Measurements from ENCODE around the gene PHF2.

The PHF2 gene

DNA sequence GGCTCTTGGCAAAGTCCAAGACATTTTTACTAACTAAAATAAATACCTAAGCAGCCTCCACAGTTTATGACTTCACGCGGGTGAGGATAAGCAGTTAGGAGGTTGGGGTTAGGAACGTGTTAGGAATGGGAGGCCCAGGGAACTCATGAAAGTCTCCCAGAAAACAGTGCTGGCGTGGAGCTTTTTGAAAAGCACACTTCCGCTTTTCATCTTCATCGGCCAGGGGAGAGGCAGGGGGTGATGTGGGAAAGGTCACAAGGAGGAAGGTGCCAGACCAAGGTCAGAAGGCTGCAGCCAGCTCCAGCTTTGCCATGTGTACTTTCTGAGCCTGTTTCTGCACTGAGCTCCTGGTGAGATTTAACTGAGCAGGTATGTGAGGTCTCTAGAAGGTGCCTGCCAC, 149.0 kb downstream of the PHF2 start:
- H3K4me1 ChIP-seq (ENCODE audit: insufficient read depth, low read length): peaks cover 28% of the 10 kb centered on the region
- no peak overlapping the region for H3K4me3 ChIP-seq (ENCODE audit: low read depth in 1 of 2, low read length in 2 of 2)
- H3K27me3 ChIP-seq (ENCODE audit: control insufficient read depth in 1 of 2, insufficient read depth in 2 of 2, low read length in 2 of 2): no peaks in the 10 kb centered on the region
- peaks cover 18% of the 10 kb centered on the region for H3K9me3 ChIP-seq (ENCODE audit: low read length)
- H3K27ac ChIP-seq (ENCODE audit: low read depth, low read length): peak overlapping the region; percentile 45
- H3K9ac ChIP-seq (ENCODE audit: low read length): no peak overlapping the region
- no peaks in the 10 kb centered on the region for H3K36me3 ChIP-seq (ENCODE audit: insufficient read depth, low read length)

DNA sequence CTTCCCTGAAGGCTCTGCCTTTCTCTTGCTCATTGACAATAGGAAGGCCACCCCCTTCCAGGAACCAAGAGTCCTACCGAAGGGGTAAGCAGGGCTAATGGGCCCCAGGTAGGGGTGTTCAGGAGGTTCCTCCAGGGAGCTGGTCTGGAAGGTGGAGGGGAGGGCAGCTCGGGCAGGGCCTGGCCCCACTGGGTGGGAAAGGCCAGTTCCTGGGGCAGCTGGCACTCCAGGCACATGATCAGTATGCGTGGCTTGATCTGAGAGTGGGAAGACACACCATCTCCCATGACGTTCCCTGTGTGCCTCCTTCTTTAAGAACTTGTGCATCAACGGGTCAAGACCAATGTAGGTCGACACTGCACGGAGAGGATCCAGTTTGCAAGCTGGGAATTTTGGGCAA, 149.8 kb downstream of the PHF2 start:
- H3K36me3 ChIP-seq (ENCODE audit: insufficient read depth, low read length): no peaks in the 10 kb centered on the region
- H3K9me3 ChIP-seq (ENCODE audit: low read length): peaks cover 18% of the 10 kb centered on the region
- H3K27me3 ChIP-seq (ENCODE audit: control insufficient read depth in 1 of 2, insufficient read depth in 2 of 2, low read length in 2 of 2): no peaks in the 10 kb centered on the region
- peaks cover 36% of the 10 kb centered on the region for H3K4me1 ChIP-seq (ENCODE audit: insufficient read depth, low read length)
- no peak overlapping the region for H3K4me3 ChIP-seq (ENCODE audit: low read depth in 1 of 2, low read length in 2 of 2)
- H3K27ac ChIP-seq (ENCODE audit: low read depth, low read length): no peak overlapping the region
- no peak overlapping the region for H3K9ac ChIP-seq (ENCODE audit: low read length)

Measured in muscle layer of colon (tissue), 2 donors.